ENCODE results near the gene B4GALNT4.

- TF ChIP-seq CTCF (IDR thresholded peaks at IDR 0.05), result no peak
- no peak for TF ChIP-seq POLR2AphosphoS5 (IDR thresholded peaks at IDR 0.05)
- TF ChIP-seq POLR2A (IDR thresholded peaks at IDR 0.05), result no peak
- TF ChIP-seq EP300 (IDR thresholded peaks at IDR 0.05), result no peak
Measured at GRCh38 chr11:420911-421321, 51.6 kb downstream of the B4GALNT4 start.
